Right ventricle myocardium superior (tissue), 1 donor: ENCODE data around the gene SPATA31A7. TPM values are rescaled to one million over a fixed set of nuclear protein-coding genes. Genes with fewer than 3 reads are reported as not detected.
"Not testable (repeated sequence)": the region's sequence is repeated elsewhere in the genome, so short reads cannot be mapped to it uniquely, and the experiment has no call there.

Experiments used
- ATAC-seq: fragments of 200-7000 bp; cut with Tn5 transposase; one replicate; pipeline ENCODE4 v1.9.1; 2020; ENCODE audit warnings: mild to moderate bottlenecking; ENCODE audit not compliant: poor library complexity
- DNase-seq: peaks from one replicate; pipeline ENCODE4 v3.0.0-alpha.2; 2020
- intact Hi-C: fragments of 100-400 bp; cut with DNase I; formaldehyde crosslinking; loops from one replicate; pipeline ENCODE4 v1.11.2; 2022
- long read RNA-seq: library from polyadenylated mRNA; unstranded; transcript quantifications from one replicate; pipeline ENCODE4 v2.0.0, GENCODE V29; 2021
- total RNA-seq: library from RNA; stranded (reverse); fragmentation: NEBNext Ultra II Directional; extraction: Animal tissue kit (Norgen Biotek cat#: 25700); gene quantifications from one replicate; pipeline ENCODE4 v1.2.1, GENCODE V29; 2021
- donor health status: DM: no; HTN: yes; CAD: no; lungs with severe emphysema.

SPATA31A7 gene
- total RNA-seq = not detected
- long read RNA-seq = 0 reads

- intact Hi-C loops = not testable (repeated sequence)
These were observed at the start of gene SPATA31A7 for GRCh38 chr9:61189736-61190135. Gene SPATA31A7 (plus strand): TSS chr9:61190036. CDS start chr9:61190065, 29 bp downstream.

GRCh38 chr9:61226438-61226837, 36.6 kb downstream of the SPATA31A7 start:
- intact Hi-C loops, DNase-seq: not testable (repeated sequence)

More at GRCh38 chr9:61189736-61190135, at the start of gene SPATA31A7:
- not testable (repeated sequence) for ATAC-seq, DNase-seq

More at GRCh38 chr9:61226438-61226837, 36.6 kb downstream of the SPATA31A7 start:
- not testable (repeated sequence) for ATAC-seq
